Fibroblast of skin of back (primary cell): ENCODE data around the gene USP33.
A peak's percentile ranks its signal among the peaks of the same experiment; 100 is the strongest.
"Not testable (repeated sequence)": the region's sequence is repeated elsewhere in the genome, so short reads cannot be mapped to it uniquely, and the experiment has no call there.

Source experiments
- DNase-seq: peaks from one replicate; pipeline ENCODE4 v3.0.0-alpha.2; 2013

USP33 gene

GRCh38 chr1:77671836-77672235 is 87.8 kb downstream of the USP33 start:
- DNase-seq = peak; percentile 23

- DNase-seq = no peak
Observed at GRCh38 chr1:77670330-77670729, 89.3 kb downstream of the USP33 start.

- no peak for DNase-seq
Observed at GRCh38 chr1:77668924-77669449, 90.7 kb downstream of the USP33 start.

GRCh38 chr1:77664939-77665516 is 94.6 kb downstream of the USP33 start:
- DNase-seq = no peak

GRCh38 chr1:77661696-77662095 is 98.0 kb downstream of the USP33 start:
- DNase-seq = no peak

GRCh38 chr1:77659879-77660593 is 99.6 kb downstream of the USP33 start:
- DNase-seq = no peak

- DNase-seq = no peak
Observed at GRCh38 chr1:77658271-77658670, 101.4 kb downstream of the USP33 start.

- no peak for DNase-seq
Observed at GRCh38 chr1:77655431-77655974, 104.1 kb downstream of the USP33 start.

- DNase-seq = no peak
Observed at GRCh38 chr1:77652970-77653516, 106.6 kb downstream of the USP33 start.

GRCh38 chr1:77652268-77652667 is 107.4 kb downstream of the USP33 start:
- peak; percentile 65 for DNase-seq

GRCh38 chr1:77649127-77649526 is 110.5 kb downstream of the USP33 start:
- DNase-seq = no peak

- not testable (repeated sequence) for DNase-seq
Observed at GRCh38 chr1:77646224-77646623, 113.4 kb downstream of the USP33 start.
